ENCODE measurements around the gene LARP1B.
A peak's percentile ranks its signal among the peaks of the same experiment; 100 is the strongest.
"Not testable (repeated sequence)": the region's sequence is repeated elsewhere in the genome, so short reads cannot be mapped to it uniquely, and the experiment has no call there.

Gene LARP1B

DNA sequence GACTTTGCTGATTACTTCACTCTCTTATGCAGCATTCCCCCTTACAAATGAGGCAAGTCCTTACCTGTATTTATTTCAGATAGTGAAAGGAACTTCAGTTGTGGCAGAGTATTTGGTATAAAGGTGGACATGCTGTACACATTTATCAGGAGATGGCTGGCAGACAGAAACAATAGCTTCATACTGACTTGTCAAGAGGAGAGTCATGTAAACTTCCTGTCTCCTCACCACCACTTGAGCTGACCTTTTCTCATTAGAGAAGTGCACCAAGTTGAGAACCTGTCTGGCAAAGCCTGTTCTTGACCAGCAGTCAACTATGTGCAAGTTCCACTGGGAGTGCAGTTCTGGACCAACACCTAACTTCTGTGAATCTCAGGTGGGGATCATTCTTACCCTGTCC is 80.8 kb downstream of the LARP1B start:
- DNase-seq, result no peak

DNA sequence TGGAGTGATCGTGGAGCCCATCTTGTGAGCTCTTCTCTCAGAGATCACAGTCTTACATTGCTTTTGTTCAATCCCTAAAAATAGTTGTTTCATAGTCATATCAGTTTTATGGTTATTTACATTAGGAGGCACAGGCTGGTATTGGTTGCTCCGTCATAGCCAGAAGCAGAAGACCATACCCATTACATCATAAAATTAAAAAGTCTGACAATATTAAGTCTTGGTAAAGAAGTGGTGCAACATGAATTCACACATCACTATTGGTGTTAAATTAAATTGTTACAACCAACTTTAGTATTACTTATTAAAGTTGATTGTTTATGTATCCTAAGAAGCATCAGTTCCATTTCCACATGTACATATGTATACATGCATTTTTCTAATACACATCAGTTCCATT is 84.6 kb downstream of the LARP1B start:
- DNase-seq, result no peak

DNA sequence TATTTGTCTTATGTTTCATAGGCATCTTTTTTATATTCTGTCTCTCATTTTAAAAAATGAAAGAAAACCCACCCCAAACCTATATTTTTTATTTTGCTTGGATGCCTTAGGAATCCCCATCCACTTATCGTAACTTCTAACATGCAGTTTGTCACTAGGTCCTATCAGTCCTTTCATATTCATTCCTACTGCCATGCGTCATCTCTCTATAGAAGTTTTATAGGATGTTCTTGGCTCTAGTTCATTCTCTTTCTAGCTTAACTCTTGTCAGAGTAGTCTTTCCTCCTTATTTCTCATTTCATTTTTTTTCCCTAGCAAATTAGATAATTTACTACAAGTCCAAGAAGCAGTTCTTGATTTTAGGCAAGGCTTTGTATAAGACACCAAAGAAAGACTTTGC is 92.7 kb downstream of the LARP1B start:
- no peak for DNase-seq

DNA sequence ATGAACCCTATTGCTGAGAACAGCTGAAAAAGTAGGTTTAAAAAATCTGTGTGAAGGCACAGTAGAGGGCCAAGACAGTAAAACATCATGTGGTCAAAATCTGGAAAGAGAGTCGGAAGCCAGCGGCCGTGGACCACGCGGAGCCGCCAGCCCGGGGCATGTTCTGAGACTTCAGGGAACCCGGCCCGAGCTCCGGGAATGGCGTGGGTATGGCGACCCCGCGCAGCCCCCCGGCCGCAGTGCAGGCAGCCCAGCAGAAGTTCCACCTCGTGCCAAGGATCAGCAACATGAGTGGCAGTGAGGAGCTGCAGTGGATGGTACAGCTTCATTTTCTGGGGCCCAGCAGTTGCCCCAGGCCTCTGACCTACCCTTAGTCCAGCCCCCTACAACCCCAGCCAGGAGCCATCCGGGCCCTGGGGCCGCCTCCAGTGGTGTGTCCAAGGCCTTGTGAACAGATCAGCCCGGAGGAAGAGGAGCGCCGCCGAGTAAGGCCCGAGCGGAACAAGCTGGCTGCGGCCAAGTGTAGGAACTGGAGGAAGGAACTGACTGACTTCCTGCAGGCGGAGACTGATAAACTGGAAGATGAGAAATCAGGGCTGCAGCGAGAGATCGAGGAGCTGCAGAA is 94.2 kb downstream of the LARP1B start:
- DNase-seq, result no peak

DNA sequence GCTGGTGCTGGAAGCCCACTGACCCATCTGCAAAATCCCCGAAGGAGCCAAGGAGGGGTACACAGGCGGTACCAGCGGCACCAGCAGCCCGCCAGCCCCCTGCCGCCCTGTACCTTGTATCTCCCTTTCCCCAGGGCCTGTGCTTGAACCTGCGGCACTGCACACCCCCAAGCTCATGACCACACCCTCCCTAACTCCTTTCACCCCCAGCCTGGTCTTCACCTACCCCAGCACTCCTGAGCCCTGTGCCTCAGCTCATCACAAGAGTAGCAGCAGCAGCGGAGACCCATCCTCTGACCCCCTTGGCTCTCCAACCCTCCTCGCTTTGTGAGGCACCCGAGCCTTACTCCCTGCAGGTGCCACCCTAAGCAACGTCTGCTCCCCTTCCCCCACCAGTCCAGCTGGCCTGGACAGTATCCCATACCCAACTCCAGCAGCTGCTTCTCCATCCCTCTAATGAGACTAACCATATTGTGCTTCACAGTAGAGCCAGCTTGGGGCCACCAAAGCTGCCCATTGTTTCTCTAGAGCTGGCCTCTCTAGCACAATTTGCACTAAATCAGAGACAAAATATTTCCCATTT is 94.9 kb downstream of the LARP1B start:
- no peak for DNase-seq

DNA sequence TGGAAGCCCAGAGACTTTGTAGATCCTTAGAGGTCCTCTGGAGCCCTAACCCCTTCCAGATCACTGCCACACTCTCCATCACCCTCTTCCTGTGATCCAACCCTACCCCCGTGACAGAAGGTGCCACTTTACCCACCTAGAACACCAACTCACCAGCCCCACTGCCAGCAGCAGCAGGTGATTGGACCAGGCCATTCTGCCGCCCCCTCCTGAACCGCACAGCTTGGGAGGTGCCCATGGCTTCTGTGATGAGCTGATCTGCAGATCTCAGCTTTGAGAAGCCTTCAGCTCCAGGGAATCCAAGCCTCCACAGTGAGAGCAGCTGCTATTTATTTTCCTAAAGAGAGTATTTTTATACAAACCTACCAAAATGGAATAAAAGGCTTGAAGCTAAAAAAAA is 95.4 kb downstream of the LARP1B start:
- not testable (repeated sequence) for DNase-seq

DNA sequence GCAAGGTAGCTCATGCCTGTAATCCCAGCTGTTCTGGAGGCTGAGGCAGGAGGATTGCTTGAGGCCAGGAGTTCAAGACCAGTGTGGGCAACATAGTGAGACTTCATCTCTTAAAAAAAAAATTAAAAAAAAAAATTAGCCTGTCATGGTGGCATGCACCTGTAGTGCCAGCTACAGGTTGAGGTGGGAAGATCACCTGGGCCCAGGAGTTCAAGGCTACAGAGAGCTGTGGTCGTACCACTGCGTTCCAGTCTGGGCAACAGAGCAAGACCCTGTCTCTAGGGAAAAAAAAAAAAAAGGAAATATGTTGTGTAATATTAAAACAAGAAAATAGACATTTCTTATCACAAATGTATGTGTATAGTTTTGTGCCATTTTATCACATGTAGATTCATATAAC is 97.8 kb downstream of the LARP1B start:
- no peak for DNase-seq

DNA sequence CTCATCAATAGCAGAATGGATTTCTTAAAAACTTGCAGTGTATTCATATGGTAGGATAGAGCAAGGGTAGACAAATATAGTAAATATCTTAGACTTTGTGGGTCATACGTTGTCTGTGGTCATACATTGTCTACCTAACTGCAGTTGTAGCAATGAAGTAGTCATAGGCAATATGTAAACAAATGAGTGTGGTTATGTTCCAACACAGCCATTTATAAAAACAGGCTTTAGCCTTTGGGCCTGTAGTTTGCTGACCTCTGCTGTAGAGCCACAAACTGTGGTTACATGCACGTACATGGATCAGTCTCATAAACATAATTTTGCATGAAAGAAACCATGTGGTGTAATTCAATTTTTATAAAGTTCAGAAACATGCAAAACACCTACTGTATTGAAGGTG is 98.9 kb downstream of the LARP1B start:
- no peak for DNase-seq

DNA sequence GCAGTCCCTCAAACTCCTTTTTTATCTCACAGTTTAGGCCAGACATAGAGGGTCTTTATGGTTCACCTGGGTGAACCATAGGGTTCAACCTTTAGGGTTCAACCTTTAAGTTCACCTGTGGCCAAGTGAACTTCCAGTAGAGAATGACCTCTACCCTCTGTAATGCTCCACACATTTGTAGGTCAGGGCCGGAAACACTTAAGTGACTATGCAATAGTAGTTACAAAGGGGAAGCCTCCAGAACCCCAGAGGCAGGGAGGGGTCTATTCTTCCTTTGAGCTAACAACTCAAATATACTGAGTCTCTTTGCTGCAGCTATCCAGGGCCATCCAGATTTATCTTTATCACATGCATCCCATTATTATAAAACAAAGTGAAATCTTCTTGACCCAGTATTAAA is 100.0 kb downstream of the LARP1B start:
- no peak for DNase-seq

DNA sequence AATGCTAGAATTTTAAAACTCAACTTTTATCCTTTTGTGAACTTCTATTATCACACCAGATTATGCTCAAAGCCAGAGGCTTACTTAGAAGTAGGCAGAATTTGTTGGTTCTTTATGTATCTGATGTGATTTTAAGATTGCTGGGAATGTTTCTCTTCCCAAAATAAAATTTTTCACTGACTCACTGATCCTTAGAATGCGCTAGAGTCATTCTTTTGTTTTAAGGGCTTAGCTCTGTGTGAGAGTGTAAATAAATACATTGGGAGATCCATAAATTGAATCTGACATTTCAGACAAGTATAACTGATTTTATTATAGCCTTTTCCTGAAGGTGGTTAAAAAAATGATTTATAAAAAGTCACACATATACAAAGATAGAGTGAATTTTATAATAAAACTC is 101.3 kb downstream of the LARP1B start:
- no peak for DNase-seq

DNA sequence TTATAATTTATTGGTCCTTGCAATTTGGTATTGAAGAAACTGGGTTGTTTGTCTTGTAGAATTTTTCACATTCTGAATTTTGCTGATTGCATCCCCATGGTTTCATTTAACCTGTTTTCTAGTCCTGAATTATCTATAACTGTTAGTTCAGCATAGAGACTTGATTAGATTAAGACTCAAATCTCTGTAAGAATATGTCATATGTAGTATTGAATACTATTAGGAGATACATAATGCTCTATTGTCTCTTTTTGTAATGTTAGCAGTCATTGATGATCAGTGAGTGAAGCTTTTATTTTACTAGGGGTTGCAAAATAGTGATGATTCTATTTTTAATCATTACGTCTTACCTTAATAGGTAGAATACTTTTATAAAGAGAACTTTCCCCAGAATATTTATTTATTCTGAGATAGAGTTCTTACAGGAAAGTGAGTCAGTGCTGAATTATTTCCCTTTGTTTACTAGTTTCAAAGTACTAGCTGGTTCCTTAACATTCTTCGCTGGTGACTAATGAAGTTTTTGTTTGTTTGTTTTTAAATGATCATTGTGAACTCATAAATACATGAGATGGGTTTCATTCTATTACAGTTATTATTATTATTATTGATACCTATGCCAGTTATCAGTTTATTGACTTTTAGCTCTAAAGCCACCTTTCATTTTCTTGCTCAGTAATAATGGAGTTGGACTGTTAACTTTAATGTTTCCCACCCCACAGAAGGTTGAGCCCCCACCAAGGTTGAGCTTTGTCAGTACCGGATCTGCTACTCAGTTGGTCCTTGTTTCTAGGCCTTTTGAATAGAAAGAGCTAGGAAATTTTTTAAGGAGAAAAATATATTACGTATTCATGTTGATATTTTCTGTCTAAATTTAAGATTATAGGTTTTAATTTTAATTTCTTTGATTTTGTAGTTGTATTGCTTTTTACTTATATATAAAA is 102.3 kb downstream of the LARP1B start:
- no peak for DNase-seq

DNA sequence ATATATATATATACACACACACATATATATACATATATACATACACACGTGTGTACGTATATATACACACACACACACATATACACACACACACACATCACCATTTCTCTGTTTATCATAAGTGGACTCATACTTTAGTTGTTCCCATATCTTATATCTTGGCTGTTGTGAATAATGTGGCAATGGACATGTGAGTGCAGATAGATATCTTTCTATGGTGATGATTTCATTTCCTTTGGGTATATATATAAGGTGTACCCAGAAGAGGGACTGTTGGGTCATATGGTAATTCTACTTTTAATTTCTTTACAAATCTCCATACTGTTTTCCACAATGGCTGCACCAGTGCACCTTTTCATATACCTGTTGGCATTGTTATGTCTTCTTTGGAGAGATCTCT is 105.9 kb downstream of the LARP1B start:
- DNase-seq, result no peak

DNA sequence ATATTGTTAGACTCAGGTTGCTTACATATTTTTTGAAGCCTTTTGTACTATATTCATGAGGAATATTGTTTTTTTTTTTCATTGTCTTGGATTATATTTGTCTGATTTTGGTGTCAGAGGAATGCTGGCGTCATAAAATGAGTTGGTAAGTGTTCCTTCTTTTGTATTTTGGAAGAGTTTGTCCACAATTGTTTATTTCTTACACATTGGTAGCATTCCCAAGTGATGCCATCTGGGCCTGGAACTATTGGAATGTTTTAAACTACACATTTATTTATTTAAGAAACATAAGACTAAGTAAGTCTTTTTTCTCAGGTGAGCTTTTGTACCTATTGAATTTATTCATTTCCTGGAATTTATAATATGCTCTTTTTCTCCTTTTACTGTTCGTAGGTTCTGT is 107.6 kb downstream of the LARP1B start:
- no peak for DNase-seq

DNA sequence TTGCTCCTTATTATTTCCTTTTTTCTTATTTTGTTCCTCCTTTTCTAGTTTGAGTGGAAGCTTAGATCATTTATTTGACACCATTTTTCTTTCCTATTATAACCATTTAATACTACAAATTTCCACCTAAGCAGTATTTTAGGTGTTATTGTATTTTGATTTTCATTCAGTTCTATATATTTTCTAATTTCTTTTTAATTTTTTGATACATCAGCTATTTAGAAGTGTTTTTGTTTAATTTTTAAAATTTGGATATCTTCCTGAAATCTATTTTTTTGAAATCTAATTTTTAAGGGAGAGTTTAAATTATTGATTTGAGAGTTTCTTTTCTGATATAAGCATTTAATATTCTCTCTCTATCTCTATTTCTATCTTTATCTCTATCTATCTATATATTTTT is 108.1 kb downstream of the LARP1B start:
- DNase-seq, result no peak

DNA sequence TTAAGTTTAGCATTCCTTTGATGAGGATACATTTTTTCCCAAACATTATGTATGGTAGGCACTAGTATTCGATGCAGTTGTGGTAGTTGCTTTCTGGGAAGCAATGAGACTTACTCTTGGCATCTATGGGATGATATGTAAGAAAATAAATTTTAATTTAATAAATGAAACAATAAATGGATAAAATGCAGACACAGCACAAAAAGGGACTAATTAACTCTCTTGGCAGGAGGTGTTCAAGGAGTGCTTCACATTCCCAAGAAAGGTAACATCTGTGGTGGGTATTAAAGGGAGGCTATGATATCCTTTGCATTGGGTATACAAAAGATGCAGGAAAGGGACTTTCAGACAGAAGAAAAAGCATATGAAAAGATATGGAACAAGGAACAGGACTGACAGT is 115.5 kb downstream of the LARP1B start:
- DNase-seq, result no peak

DNA sequence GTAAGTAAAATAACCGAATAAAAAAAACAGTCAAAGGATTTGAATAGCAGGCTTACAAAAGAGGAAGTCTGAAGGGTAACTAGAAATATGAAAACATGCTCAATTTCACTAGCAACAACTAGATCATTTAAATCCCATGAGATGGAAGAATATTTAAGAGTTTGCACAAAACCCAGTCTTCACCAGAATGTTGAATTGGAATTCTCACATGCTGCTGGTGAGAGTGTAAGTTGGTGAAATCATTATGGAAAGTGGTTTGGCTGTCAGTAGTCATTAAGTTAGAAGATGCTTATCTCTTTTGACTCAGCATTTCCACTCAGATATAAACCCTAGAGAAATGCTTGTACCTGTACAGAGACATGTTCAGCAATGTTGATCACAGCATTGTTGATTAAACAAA is 116.4 kb downstream of the LARP1B start:
- no peak for DNase-seq

DNA sequence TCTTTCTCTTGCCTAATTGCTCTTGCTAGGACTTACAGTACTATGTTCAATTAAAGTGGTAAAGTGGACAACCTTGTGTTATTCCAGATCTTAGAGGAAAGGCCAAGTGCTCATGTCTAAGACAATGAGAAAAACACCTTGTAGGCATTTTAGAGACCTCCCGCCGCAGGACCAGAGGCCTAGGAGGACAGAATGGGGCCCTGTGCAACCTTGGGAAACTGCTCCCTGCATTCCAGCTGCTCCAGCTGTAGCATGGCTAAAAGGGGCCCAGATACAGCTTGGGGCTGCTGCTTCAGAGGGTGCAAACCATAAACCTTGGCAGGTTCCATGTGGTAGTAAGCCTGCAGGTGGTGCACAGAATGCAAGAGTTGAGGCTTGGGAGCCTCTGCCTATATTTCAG is 125.5 kb downstream of the LARP1B start:
- no peak for DNase-seq

DNA sequence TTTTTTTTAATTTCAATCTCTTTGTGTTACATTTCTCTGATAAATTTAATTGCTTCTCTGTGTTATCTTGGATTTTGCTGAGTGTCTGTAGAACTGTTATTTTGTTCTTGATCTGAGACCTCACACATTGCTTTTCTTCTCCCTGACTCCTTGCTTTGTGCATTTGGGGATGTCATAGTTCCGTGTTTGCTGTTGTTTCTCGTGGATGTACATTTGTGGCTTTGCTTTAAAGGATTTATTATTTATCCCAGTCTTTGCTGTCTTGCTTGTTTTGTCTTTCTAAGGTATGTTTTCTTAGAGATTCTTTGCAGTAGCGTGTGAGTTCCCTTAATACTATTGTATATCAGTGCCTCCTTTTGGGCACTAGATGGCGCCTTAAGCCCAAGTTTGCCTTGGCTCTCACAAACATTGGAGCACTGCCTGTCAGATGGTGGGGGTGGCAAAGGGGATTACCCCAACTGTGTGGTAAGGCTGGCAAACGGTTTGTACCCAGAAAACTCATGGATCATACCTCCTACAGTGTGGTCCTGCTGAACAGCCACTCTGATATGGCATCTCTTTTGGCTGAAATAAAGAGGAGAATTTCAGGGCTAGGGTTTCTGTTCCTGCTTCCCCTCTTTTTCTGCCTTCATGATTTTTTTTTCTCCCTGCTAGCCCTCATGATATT is 130.1 kb downstream of the LARP1B start:
- peak; percentile 10 for DNase-seq

DNA sequence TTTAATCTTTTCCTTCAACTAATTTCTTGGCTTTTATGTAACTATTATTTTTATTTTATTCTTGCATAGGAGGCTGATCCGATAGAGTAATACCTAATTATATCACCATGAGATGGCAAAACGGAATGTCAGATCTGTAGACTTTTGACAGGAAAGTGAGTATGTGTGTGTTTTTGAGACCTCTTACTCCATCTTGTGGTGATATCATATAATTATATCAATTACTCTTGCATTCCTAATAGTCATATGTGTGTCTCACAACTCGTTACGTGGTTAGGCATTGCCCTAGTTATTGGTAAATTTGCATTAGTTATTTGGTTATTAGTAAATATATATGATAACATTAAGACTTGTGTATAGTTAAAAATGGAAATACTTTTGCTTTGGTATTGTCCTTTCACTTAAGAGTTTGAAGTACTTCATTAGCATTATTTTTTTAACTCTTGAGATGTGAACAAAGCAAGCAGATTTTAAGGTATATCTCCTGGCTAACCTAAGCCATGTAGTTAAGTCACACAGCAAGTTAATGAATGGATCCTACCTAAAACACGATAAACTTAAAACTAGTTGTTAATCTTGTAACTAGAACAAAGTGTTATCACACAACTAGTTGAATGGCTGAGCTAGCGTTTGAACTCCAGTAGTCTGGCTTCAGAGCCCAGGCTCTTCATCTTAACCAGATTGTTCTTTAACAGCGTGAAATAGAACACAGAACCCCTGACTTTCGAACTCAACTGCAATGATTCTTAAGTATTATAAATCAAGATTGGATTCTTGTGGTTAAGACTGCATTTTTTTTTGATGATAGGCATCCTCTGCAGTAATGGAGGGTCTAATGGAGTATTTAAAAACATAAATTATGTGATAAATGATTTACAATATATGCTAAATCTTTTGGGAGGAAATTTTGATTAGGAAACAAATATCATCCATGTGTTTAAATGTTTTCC is 159.4 kb downstream of the LARP1B start:
- no peak for DNase-seq

DNA sequence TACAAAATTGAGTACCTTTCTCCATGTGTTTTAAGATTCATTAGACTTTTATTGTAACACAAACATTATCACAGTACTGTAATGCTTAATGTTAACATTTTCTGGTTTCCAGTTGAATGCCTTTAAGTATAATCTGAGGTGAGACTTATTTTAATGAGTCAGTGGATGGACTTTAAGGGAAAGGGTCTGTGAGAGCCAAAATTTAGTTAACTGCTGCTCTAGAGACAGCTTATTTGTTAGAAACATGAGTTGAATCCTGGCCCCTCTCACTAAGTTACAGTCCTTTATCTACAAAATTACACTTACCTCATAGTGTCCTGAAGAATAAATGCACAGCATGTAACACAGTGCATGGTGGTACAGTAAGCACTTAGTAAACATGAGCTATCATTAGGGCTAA is 160.5 kb downstream of the LARP1B start:
- DNase-seq, result no peak

DNA sequence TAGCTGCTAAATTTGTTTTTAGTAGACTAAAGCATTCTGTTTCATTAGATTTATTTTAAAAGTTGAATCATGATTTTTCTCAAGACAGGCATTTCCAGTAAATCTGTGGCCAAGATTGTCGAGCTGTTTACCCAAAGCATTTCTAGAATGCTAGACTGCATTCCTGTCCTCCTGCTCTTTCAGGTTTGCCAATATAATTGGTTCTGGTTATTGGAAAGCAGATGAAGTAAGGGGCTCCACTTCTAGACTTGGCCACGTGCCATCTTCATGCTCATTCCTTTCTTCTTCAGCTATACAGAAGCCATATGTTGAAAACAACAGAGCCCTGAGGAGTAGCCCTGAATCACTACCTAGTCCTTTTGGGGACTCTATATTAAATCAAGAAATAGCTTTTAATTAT is 164.0 kb downstream of the LARP1B start:
- DNase-seq, result no peak

DNA sequence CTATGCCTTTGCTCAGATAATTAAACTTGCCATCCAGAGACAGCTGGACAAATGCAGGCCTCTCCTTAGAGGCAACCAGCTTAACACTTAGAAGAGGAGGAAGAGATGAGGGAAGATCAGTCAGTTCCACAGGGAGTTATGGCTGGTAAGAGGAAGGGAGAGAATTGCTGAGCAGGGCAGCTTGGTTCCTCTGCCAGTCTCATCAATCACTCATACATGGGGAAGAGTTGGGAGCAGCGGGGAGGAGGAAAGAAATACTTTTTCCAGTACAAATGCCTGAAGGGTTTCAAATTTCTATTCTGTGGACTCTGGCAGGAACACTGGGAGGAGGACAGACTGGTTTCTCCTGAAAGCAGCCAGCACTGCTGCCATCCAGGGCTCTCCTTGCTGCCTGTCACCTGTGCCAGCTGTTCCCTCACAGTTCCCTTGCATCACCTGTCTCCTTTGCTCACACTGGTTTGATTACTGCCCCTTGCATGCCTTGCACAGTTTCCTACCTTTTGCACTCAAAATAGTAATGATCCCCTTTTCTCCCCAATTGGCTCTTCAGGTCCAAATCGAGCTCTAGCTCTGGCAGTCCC is 167.0 kb downstream of the LARP1B start:
- no peak for DNase-seq

Measured in KG1 (cell line).